NCI-H510A treated with DMSO at 0.1 percent for 48 hours (cell line): ENCODE measurements around the gene SLC35F1.
"Not testable (repeated sequence)": the region's sequence is repeated elsewhere in the genome, so short reads cannot be mapped to it uniquely, and the experiment has no call there.

Experiments
- DNase-seq: peaks from one replicate; lab custom pipeline; 2025; lab: John Stamatoyannopoulos, UW

Gene SLC35F1

DNA sequence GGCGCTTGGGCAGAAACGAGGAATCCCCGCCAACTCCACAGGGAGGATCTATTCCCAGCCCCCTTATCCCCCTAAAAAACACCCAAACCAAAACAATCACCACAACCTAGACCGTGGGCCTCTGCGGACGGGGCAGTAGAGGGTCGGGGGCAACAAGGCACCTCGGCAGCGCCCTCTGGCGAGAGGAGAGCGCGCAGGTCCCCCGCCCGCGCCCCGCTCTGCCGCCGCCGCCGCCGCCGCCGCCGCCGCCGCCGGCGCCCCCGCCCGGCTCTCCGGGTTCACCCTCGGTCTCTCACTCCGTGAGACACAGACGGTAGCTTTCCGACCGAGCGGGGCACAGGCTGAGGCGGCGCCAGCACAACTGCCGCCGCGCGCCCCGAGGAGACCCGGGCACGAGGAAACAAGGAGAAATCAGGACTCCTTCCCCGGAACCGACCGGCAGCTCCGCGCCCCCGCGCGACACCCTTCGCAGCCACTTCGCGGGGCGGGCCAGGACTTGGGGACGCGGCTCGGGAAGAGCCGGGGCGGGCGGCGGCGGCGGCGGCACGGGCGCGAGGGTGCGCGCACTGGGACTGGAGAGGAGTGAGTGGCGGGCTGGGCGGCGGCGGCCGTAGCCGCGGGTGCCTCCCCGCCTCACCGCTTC lies at the start of gene SLC35F1:
TSS of gene SLC35F1 (plus strand) at position 307 of the 643 bp plus-strand sequence.
- peak; percentile 44 for DNase-seq

DNA sequence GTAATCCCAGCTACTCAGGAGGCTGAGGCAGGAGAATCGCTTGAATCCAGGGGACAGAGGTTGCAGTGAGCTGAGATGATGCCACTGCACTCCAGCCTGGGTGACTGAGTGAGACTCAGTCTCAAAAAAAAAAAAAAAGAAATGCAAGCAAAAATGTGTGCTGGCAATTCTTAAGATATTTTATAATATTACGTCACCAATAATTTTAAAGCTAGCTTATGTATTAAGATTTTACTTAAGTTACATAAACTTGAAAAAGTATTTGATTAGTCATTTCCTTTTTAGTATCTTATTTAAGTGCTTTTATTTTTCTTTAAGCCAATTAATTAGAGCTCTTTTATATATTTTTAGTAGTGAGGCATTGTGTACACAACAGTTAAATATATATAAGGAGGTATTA lies 48.5 kb upstream of the SLC35F1 start:
- not testable (repeated sequence) for DNase-seq

DNA sequence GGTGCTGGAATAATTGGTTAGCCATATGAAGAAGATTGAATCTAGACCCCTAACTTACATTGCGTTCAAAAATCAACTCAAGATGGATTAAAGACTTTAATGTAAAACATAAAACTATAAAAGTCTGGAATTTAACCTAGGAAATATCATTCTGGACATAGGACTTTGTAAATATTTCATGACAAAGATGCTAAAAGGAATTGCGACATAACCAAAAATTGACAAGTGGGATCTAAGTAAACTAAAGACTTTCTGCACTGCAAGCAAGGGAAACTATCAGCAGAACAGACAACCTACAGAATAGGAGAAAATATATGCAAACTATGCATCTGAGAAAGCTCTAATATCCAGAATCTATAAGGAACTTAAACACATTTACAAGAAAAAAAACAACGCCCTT lies 45.5 kb upstream of the SLC35F1 start:
- no peak for DNase-seq

GRCh38 chr6:117866561-117866960 lies 40.5 kb upstream of the SLC35F1 start:
- no peak for DNase-seq

DNA sequence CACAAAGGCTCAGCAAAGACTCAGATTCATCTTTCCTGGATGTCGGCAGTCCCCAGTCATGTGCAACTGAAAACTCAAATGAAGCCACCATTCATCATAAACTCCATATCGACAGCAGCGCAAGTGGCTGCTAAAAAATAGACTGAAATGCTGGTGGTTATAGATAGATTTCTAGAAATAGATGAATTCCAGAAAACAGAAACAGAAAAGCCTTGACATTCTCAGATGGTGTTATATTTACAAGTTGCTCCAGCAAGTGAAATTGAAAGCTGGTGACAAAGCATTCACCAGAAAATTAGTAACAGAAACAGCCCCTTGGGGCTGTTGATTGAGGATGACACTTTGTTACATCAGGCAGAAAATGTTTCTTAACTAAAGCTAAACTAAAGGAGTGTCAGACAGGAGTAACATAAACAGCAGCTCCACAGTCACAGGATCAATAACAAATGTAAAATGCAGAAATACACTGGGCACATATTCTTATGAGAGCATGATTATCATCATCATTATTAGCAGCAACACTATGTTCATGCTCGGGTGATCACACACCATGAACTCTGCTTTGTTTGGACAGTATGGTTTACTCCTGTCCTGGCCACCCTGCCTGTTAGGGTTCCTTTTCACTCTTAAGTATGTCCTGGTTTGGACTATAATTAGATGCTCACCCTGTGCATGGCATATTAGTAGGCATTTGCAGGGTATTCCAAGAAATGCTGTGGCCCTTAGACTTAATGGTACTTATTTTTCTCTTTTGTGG lies 36.4 kb upstream of the SLC35F1 start:
- DNase-seq: no peak

- DNase-seq: no peak
Observed at GRCh38 chr6:117880824-117881223, 26.2 kb upstream of the SLC35F1 start.

- DNase-seq: no peak
Observed at GRCh38 chr6:117890172-117890571, 16.9 kb upstream of the SLC35F1 start.

DNA sequence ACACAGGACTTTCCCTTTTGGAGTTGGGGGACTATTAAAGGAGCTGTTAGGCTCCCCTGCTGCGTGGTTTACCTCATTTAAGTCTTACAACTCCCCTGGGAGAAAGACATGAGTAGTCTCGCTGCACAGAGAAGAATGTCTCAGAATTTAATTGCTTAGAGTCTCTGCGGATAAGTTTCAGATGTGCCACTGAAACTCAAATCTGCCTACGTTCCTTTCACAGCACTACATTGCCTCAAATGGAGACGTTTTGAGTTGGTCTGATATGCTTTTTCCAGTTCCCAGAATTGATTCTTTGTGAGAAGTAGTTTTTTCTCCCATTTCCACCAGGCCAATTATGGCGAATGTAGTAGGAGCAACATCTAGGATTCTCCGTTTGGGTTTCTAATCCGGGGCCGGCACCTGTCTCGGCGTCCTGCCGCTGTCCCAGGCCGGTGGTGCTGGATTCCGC lies 532 bp upstream of the SLC35F1 start:
- peak; percentile 16 for DNase-seq

GRCh38 chr6:117907601-117908245 lies 659 bp downstream of the SLC35F1 start:
- DNase-seq: peak; percentile 14

DNA sequence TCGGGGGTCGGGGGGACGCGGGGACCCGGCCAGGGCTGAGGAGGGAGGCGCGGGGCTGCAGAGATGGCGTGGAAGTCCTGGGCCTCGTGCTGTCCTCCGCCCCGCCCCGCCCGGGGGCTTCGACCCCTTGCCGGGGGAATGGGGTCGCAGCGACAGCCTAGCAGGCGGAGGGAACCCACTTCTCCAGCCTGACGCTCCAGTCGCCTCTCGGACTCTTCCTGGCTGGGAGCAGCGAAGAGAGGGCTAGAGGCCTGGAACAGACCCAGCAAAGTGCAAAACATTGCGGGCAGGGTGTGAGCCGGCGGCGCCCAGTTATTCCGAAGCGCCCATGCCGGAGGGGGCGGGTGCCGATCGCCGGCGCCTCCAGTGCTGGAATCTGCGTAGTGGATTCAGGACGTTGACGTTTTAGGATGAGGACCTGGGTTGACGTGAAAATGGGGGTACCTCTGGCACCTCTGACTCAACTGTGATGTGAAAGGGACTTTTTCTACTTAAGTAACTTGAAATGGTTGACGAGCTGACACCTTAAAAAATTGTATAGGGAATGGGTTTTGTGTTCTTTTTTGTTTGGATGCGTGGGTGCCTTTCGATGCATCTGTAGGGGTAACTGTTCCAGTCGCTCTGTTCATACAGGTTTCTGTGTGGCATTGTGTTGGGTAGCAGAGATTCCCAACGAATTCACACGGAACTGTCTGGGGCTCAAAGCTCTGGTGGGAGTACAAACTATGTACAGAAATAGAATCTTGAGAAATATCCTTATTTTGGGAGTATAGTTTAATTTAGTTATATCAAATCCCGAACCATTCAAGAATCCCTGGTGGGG lies 1.4 kb downstream of the SLC35F1 start:
- DNase-seq: peak; percentile 2

DNA sequence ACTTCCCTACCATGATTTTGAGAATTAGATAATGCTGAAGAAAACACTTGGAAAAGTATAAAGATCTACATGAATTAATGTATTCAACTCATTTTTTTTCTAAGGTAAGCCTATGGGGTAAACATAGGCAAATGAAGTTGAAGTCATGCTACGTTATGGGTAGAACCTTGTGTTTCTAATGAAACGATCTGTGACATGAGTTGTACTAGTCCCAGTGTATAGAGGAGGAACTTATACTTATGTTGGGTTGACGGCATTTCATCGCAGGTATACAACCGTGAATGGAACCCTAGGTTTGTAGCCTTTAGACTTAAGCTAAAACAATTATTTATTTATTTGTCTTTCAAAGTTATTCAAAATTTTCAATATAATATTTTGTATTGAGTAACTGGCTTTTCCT lies 2.6 kb downstream of the SLC35F1 start:
- no peak for DNase-seq

DNA sequence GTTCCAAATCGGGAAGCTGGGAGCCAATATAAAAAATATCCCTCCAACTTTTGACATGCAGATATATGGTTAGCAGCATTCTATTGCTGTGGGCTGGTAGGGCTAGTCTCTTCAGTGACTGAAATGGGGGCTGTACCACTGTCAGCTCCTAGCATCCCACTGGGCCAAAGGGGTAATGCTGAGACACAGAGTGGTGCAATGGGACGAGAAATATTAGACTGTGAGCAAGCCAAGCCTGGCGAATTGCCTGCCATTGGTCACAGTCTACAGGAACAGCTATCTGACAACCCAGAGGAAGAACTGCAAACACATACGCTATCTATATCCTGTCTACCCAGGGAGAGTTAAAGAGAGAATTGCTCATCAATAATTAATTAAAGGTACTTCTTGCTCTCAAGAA lies 3.5 kb downstream of the SLC35F1 start:
- no peak for DNase-seq

DNA sequence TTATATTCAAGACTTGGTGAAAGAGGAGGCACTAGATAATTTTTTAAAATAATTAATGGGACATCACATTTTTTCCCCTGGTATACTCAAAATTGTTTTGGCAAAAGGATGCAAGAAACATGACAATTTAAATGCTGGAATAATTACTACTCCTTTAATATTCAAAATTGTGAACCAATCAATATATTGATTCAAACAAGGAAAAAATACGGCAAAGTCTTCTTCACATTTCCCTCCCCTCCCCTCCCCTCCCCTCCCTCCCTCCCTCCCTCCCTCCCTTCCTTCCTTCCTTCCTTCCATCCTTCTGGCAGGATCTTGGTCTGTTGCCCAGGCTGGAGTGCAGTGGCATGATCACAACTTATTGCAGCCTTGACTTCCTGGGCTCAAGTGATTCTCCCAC lies 4.1 kb downstream of the SLC35F1 start:
- DNase-seq: no peak

DNA sequence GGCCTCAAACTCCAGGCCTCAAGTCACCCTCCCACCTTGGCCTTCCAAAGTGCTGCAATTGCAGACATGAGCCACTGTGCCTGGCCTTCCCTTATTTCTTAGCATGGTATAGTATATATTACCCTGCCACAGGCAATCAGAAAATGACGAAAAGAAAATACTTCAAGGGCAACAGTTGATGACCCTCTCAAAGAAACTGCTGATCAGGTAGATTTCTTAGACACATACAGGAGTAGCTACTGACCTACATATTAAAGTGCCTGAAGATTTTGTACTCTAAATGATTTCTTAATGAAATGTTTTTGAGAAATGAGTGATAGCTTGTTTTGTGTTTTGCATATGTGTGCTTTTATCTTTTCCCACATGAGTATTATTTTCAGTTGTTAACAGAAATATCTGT lies 4.6 kb downstream of the SLC35F1 start:
- DNase-seq: no peak

GRCh38 chr6:117915846-117916245 lies 8.8 kb downstream of the SLC35F1 start:
- DNase-seq: no peak

DNA sequence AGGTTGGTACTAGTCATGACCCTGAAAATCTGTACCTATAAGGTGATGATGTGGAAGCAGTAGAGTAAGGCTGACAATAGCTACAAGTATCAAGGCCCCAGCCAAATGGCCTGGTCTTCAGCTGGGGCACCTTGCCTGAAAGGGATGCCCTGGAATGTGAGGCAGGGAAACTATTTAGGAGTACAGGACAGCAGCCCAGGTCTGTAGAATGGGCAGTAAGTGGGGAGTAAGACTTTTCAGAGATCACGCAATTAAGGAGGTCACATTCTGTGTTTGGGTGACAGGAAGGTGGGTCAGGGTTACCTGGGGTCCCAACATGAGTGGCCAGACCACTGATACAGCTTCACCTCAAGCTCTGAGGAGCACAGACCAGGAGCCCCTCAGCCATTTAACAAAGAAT lies 9.4 kb downstream of the SLC35F1 start:
- no peak for DNase-seq

- DNase-seq: no peak
Observed at GRCh38 chr6:117917176-117917575, 10.1 kb downstream of the SLC35F1 start.

- no peak for DNase-seq
Observed at GRCh38 chr6:117918454-117918853, 11.4 kb downstream of the SLC35F1 start.

- DNase-seq: no peak
Observed at GRCh38 chr6:117919275-117919674, 12.2 kb downstream of the SLC35F1 start.

GRCh38 chr6:117919775-117920729 lies 13.0 kb downstream of the SLC35F1 start:
- peak; percentile 27 for DNase-seq

DNA sequence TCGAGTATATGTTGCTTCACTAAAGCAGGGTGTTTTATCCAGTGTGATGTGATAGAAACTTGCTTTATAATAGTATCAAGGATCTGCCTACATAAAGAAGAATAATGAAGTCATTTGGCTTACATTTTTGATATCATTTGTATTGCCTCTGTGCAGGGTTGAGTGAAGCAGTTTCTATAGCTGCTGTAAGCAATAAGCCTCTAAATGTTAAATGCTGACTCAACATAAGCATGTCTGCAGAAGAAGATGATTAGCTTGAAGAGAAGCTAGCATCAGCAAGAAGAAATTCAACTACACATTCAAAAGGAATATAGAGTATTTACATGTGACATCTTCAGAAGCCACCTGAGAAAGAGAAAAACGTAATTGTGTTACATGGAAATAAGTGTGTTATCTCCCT lies 17.6 kb downstream of the SLC35F1 start:
- no peak for DNase-seq
